Keratinocyte (primary cell): ENCODE data around the gene TINCR. TPM values are rescaled to one million over a fixed set of nuclear protein-coding genes. Genes with fewer than 3 reads are reported as not detected.

Experiments
- DNase-seq: peaks from one replicate; pipeline ENCODE4 v3.0.0-alpha.2; 2011; ENCODE audit warnings: low read depth, missing footprints, low spot score
- FAIRE-seq: peaks from 2 replicates; lab custom pipeline; 2011; peaks lifted over from hg19 to GRCh38; lab: Jason Lieb, UNC
- H2AFZ ChIP-seq: 2 replicates; pipeline ENCODE4 v1.6.0; 2012; ENCODE audit warnings: low read length, control low read depth, inconsistent platforms; ENCODE audit not compliant: control insufficient read depth
- H3K27ac ChIP-seq: 2 replicates; pipeline ENCODE4 v1.5.1; 2011; ENCODE audit warnings: low read length; ENCODE audit not compliant: control insufficient read depth, insufficient read depth
- H3K27me3 ChIP-seq: 3 replicates; pipeline ENCODE4 v1.6.0; 2011; ENCODE audit warnings: low read length; ENCODE audit not compliant: control insufficient read depth, insufficient read depth; ENCODE audit errors: extremely low read depth
- H3K36me3 ChIP-seq, 2 experiments: 2 replicates in 1 of 2; 3 replicates in 1 of 2; pipeline ENCODE4 v1.5.1; 2011; ENCODE audit warnings: low read length in 2 of 2, mild to moderate bottlenecking in 1 of 2; ENCODE audit not compliant: control insufficient read depth in 2 of 2, insufficient read depth in 2 of 2; ENCODE audit errors: extremely low read depth in 1 of 2
- H3K4me1 ChIP-seq: 3 replicates; pipeline ENCODE4 v1.5.1; 2011; ENCODE audit warnings: low read length; ENCODE audit not compliant: control insufficient read depth, insufficient read depth; ENCODE audit errors: extremely low read depth
- H3K4me2 ChIP-seq: 3 replicates; pipeline ENCODE4 v1.6.0; 2011; ENCODE audit warnings: low read depth, low read length; ENCODE audit not compliant: control insufficient read depth, insufficient read depth; ENCODE audit errors: extremely low read depth
- H3K4me3 ChIP-seq, 3 experiments: fragments of 200-600 bp in 1 of 3; sonication (generic) in 1 of 3; 2 replicates in 2 of 3; 3 replicates in 1 of 3; pipeline ENCODE4 v1.5.1; 2011 to 2016; ENCODE audit warnings: low read length in 3 of 3, mild to moderate bottlenecking in 3 of 3, control low read depth in 2 of 3, inconsistent platforms in 1 of 3, low read depth in 1 of 3, mixed read lengths in 1 of 3, mixed run types in 1 of 3, moderate library complexity in 1 of 3; ENCODE audit not compliant: control insufficient read depth in 2 of 3, insufficient read depth in 2 of 3; ENCODE audit errors: extremely low read depth in 1 of 3
- H3K79me2 ChIP-seq: 2 replicates; pipeline ENCODE4 v1.6.0; 2012; ENCODE audit warnings: low read length; ENCODE audit not compliant: control insufficient read depth, insufficient read depth
- H3K9ac ChIP-seq: 3 replicates; pipeline ENCODE4 v1.6.0; 2011; ENCODE audit warnings: low read length; ENCODE audit not compliant: control insufficient read depth, insufficient read depth; ENCODE audit errors: extremely low read depth
- H3K9me1 ChIP-seq: 3 replicates; pipeline ENCODE4 v1.6.0; 2011; ENCODE audit warnings: low read length; ENCODE audit not compliant: control insufficient read depth, insufficient read depth; ENCODE audit errors: extremely low read depth
- H3K9me3 ChIP-seq: 2 replicates; pipeline ENCODE4 v1.5.1; 2012; ENCODE audit warnings: low read depth, low read length; ENCODE audit not compliant: control insufficient read depth
- H4K20me1 ChIP-seq: 3 replicates; pipeline ENCODE4 v1.6.0; 2011; ENCODE audit warnings: low read length; ENCODE audit not compliant: control insufficient read depth, insufficient read depth; ENCODE audit errors: extremely low read depth
- CTCF ChIP-seq, 3 experiments: IDR thresholded peaks in 1 of 3; conservative IDR thresholded peaks in 1 of 3; optimal IDR thresholded peaks in 1 of 3; 2 replicates in 2 of 3; 3 replicates in 1 of 3; pipeline versions ENCODE3 to v1.5.1; 2011; ENCODE audit warnings: low read length in 3 of 3, mild to moderate bottlenecking in 3 of 3, moderate library complexity in 2 of 3, control low read depth in 1 of 3, inconsistent platforms in 1 of 3; ENCODE audit not compliant: insufficient read depth in 2 of 3; ENCODE audit errors: extremely low read depth in 1 of 3
- EZH2 ChIP-seq: IDR thresholded peaks from one replicate; pipeline ENCODE4 v1.6.1; 2012; ENCODE audit warnings: inconsistent platforms, mild to moderate bottlenecking, low read length, moderate library complexity
- dilution Hi-C: fragments of 300-500 bp; cut with MboI; formaldehyde crosslinking; loops from one replicate; pipeline ENCODE4 v1.7.0; 2020; ENCODE audit warnings: low sequenced_read_pairs; ENCODE audit not compliant: extremely low pct_ligation_motif_present
- polyA plus RNA-seq, 5 experiments: library from polyadenylated mRNA; depleted of rRNA in 3 of 5; stranded (reverse) in 3 of 5; stranded (forward) in 1 of 5; unstranded in 1 of 5; fragments of >200 nt; gene quantifications; 1 replicate in 1 of 5; 2 replicates in 3 of 5; 3 replicates in 1 of 5; pipeline versions ENCODE4 v1.2.1 to v1.2.3, GENCODE V29; 2011 to 2012; ENCODE audit warnings: missing spikeins in 2 of 5, low read depth in 1 of 5, low replicate concordance in 1 of 5

The TINCR gene
- polyA plus RNA-seq, 1 donor (not counting 4 experiments of a cell fraction or from before 2014, with no cell fraction given): 9.7 TPM

GRCh38 chr19:5586300-5587070 is 18.7 kb upstream of the TINCR start:
- no peak for TF ChIP-seq CTCF (optimal IDR thresholded peaks at IDR 0.05 in 1 of 3, IDR thresholded peaks at IDR 0.05 in 1 of 3, conservative IDR thresholded peaks at IDR 0.05 in 1 of 3; ENCODE audit: extremely low read depth in 1 of 3, insufficient read depth in 2 of 3, low read length in 3 of 3)
- TF ChIP-seq EZH2: no peak
- no peak for FAIRE-seq
- H3K4me3 ChIP-seq: no peak overlapping the region
- dilution Hi-C loops: no loop called here
- no peak for DNase-seq
- H3K27ac ChIP-seq: no peak overlapping the region
- H2AFZ ChIP-seq: no peak overlapping the region
- no peaks in the 10 kb centered on the region for H3K9me1 ChIP-seq
- H3K4me2 ChIP-seq: no peak overlapping the region
- no peaks in the 10 kb centered on the region for H3K27me3 ChIP-seq
- H4K20me1 ChIP-seq: peaks cover 4% of the 10 kb centered on the region
- H3K4me1 ChIP-seq: peaks cover 12% of the 10 kb centered on the region
- no peak overlapping the region for H3K9ac ChIP-seq
- no peaks in the 10 kb centered on the region for H3K79me2 ChIP-seq
- H3K36me3 ChIP-seq: peaks cover 15 to 24% of the 10 kb centered on the region in 2 experiments
- H3K9me3 ChIP-seq: no peaks in the 10 kb centered on the region

- peaks cover 12% of the 10 kb centered on the region for H3K4me1 ChIP-seq
- peak overlapping the region; percentile 10 for H3K4me2 ChIP-seq
- H2AFZ ChIP-seq: no peak overlapping the region
- H3K79me2 ChIP-seq: no peaks in the 10 kb centered on the region
- dilution Hi-C loops: no loop called here
- no peak for TF ChIP-seq EZH2
- no peak for TF ChIP-seq CTCF (optimal IDR thresholded peaks at IDR 0.05 in 1 of 3, IDR thresholded peaks at IDR 0.05 in 1 of 3, conservative IDR thresholded peaks at IDR 0.05 in 1 of 3; ENCODE audit: extremely low read depth in 1 of 3, insufficient read depth in 2 of 3, low read length in 3 of 3)
- no peaks in the 10 kb centered on the region for H3K9me1 ChIP-seq
- peaks cover 4% of the 10 kb centered on the region for H4K20me1 ChIP-seq
- no peak overlapping the region for H3K4me3 ChIP-seq
- peaks cover 14 to 24% of the 10 kb centered on the region in 2 experiments for H3K36me3 ChIP-seq
- H3K27me3 ChIP-seq: no peaks in the 10 kb centered on the region
- FAIRE-seq: no peak
- no peak overlapping the region for H3K27ac ChIP-seq
- H3K9ac ChIP-seq: no peak overlapping the region
- DNase-seq: no peak
- H3K9me3 ChIP-seq: no peaks in the 10 kb centered on the region
Observed at GRCh38 chr19:5585461-5586299, 17.9 kb upstream of the TINCR start.
